Ectodermal cell (in vitro differentiated cells): ENCODE data around the gene TTLL10.
A peak's percentile ranks its signal among the peaks of the same experiment; 100 is the strongest.

Source experiments
- H3K27ac ChIP-seq: 2 replicates; pipeline ENCODE4 v1.7.0; 2013; ENCODE audit warnings: mild to moderate bottlenecking, low read depth, low read length; ENCODE audit not compliant: insufficient read depth, poor library complexity, severe bottlenecking
- H3K27me3 ChIP-seq: 2 replicates; pipeline ENCODE4 v1.7.0; 2013; ENCODE audit warnings: mild to moderate bottlenecking, low read length; ENCODE audit not compliant: insufficient read depth, control insufficient read depth, poor library complexity, severe bottlenecking
- H3K36me3 ChIP-seq: one replicate; pipeline ENCODE4 v1.7.0; 2013; ENCODE audit warnings: low read length; ENCODE audit not compliant: control insufficient read depth, insufficient read depth
- H3K4me1 ChIP-seq: one replicate; pipeline ENCODE4 v1.7.0; 2013; ENCODE audit warnings: low read length; ENCODE audit not compliant: control insufficient read depth, insufficient read depth
- H3K4me3 ChIP-seq: 2 replicates; pipeline ENCODE4 v1.7.0; 2013; ENCODE audit warnings: low read depth, low read length, control low read depth; ENCODE audit not compliant: insufficient read depth
- H3K9me3 ChIP-seq: 2 replicates; pipeline ENCODE4 v1.7.0; 2013; ENCODE audit warnings: mild to moderate bottlenecking, low read length, moderate library complexity; ENCODE audit not compliant: control insufficient read depth
- WGBS, 2 experiments: methylation state at CpG; one replicate each; pipeline ENCODE4 v1.1.7; 2013; ENCODE audit warnings: missing lambda C conversion rate in 2 of 2; 5-methylcytosine and 5-hydroxymethylcytosine counted together

TTLL10 gene

DNA sequence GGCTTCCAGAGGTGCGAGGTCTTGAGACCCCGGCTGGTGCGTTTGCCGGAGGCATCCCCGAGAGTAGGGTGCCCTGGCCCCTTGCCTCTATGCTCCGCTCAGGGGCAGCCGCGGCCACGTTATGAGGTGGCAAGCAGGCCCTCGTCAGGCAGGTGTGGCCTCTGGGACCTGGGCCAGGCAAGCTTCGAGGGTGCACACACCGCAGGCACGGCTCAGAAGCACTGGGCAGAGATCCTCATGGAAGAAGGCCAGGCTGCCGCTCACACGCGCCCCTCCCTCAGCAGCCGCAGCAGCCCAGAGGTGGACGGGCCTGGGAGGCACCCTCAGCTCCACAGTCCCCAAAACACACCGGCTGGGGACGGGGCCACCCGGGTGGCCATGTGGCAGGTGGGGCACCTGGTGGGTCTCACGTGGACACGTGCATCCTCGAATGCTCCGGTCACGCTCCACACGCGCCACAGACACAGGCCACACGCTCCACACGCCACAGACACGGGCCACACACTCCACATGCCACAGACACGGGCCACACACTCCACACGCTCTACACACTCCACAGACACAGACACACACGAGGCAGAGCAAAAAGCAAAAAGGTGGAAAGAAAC, 51.7 kb downstream of the TTLL10 start:
- Histone ChIP-seq H3K9me3 (no peaks in the 10 kb centered on the region), H3K4me3 (no peak overlapping the region), H3K27ac (no peak overlapping the region), H3K4me1 (no peaks in the 10 kb centered on the region), H3K36me3 (peaks cover 8% of the 10 kb centered on the region), H3K27me3 (no peaks in the 10 kb centered on the region)
- 95 to 96% methylated on average over 34 of the region's 34 CpGs for WGBS, 2 experiments

DNA sequence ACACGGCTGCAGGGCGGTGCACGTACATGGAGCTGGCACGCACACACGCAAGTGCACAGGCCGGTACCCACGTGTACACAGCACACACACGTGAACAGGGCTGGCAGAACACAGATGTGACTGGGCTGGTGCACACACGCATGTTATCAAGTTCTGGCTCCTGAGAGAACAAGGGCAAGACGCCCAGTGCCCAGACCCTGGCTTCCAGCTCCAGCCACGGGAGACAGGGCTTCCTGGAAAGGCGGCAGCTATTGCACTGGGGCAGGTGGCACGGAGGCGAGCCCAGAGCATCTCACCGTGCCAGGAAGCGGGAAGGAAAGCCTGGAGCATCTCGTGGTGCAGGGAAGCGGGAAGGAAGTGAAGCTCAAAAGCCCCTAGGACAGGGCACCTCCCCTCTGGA, 52.2 kb downstream of the TTLL10 start:
- peaks cover 8% of the 10 kb centered on the region for H3K36me3 ChIP-seq
- WGBS, 2 experiments = 95% methylated on average over 18 of the region's 18 CpGs

DNA sequence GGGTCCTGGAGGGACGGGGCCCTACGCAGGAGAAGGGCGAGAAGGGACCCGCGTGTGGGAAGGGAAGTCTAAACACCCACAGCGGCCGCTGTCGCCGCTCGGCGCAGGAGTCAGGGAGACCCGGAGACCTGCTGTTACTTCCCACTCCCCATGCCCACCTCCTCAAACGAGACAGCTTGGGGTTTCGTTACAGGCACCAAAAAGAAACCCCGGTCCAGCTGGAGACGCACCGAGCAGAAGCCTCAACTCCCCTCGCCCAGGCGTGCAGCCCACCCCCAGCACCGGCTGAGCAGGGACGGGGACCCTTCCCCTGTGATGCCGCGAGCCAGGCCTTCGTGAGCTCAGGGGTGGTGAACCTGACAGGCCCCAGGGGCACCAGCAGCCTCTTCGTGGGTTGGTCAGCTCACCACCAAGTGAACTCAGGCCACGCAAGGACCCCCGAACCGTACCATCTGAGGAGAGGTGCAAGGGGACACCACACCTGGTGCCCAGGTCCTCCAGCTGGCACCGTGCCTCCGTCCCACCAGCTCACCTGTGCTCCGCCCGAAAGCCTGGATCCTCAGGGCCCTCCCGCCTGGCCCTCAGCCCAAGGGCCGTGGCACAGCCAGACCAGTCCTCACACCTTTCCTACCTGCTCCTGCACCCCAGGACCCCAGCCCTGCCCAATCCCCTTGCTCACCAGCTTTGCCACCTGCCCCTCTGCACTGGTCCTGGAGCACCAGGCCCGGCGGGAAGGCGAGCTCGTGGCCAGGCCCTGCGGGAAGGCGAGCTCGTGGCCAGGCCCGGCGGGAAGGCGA, 53.1 kb downstream of the TTLL10 start:
- Histone ChIP-seq H3K4me3 (no peak overlapping the region), H3K27me3 (no peaks in the 10 kb centered on the region), H3K9me3 (no peaks in the 10 kb centered on the region), H3K27ac (no peak overlapping the region), H3K36me3 (peaks cover 6% of the 10 kb centered on the region), H3K4me1 (no peaks in the 10 kb centered on the region)
- 95 to 97% methylated on average over 44 of the region's 44 CpGs for WGBS, 2 experiments

More for the DNA sequence above, 52.2 kb downstream of the TTLL10 start:
- H3K27ac ChIP-seq = no peak overlapping the region
- H3K27me3 ChIP-seq = no peaks in the 10 kb centered on the region
- H3K4me1 ChIP-seq = no peaks in the 10 kb centered on the region
- no peaks in the 10 kb centered on the region for H3K9me3 ChIP-seq
- no peak overlapping the region for H3K4me3 ChIP-seq

DNA sequence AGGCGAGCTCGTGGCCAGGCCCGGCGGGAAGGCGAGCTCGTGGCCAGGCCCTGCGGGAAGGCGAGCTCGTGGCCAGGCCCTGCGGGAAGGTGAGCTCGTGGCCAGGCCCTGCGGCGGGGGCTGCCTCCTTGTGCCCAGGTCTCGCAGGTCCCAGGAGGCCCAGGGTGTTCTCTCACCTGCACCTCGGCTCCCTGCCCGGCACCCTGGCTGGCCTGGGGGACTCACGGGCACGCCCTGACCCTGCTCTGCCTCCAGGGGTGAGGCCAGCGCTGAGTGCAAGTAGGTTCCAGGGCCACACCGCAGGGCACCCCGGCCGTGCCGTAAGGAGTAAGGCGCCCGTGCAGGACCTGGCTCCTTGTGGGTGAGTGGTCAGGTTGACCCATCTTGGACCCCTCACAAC, 53.7 kb downstream of the TTLL10 start:
- Histone ChIP-seq H3K36me3 (peaks cover 6% of the 10 kb centered on the region), H3K27ac (no peak overlapping the region), H3K4me1 (no peaks in the 10 kb centered on the region), H3K27me3 (no peaks in the 10 kb centered on the region), H3K4me3 (no peak overlapping the region), H3K9me3 (no peaks in the 10 kb centered on the region)
- WGBS, 2 experiments = 95 to 96% methylated on average over 25 of the region's 25 CpGs

DNA sequence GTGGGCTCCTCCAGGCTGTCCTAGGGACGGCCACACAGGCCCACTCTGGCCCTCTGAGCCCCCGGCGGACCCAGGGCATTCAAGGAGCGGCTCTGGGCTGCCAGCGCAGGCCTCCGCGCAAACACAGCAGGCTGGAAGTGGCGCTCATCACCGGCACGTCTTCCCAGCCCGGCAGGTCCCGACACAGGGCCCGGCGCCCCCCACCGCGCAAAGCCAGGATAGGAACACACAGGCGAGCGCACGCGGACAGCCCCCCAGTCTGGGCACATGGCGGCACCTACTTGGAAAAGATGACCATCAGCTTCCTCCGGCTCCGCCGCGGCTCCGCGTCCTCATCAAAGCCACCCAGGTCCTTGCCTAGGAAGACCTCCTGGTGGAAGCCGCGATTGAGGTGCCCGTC, 54.5 kb downstream of the TTLL10 start:
- Histone ChIP-seq H3K36me3 (peaks cover 2% of the 10 kb centered on the region), H3K4me3 (no peak overlapping the region), H3K9me3 (no peaks in the 10 kb centered on the region), H3K27ac (no peak overlapping the region), H3K4me1 (peaks cover 5% of the 10 kb centered on the region), H3K27me3 (no peaks in the 10 kb centered on the region)
- 96% methylated on average over 30 of the region's 30 CpGs for WGBS, 2 experiments

DNA sequence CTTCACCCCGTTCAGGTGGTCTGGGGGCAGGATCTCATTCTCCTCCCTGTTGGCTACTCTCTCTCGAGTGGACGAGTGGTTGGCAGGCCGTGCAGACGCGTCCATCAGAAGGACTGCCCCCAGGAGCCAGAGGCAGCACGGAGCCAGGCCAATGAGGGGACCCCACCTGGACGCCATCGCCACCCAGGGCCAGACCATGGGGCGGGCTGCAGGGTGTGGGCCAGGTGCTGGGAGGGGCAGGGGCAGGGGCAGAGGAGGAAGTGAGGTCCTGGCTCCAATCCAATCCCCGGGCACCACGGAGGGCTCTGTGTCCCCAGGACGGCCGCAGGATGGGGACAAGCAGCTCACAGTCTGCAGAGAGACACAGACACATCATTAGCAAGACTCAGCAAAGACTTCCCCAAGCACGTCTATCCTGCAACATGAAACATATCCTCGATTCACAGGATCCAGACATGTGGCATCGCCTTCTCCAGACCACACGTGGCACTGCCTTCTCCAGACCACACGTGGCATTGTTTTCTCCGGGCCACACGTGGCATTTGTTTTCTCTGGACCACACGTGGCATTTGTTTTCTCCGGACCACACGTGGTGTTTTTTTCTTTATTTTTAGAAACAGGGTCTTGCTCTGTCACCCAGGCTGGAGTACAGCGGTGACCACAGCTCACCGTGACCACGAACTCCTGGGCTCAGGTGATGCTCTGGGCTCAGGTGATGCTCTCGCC, 55.1 kb downstream of the TTLL10 start:
- H3K4me1 ChIP-seq = peaks cover 8% of the 10 kb centered on the region
- no peaks in the 10 kb centered on the region for H3K27me3 ChIP-seq
- H3K9me3 ChIP-seq = no peaks in the 10 kb centered on the region
- H3K36me3 ChIP-seq = no peaks in the 10 kb centered on the region
- no peak overlapping the region for H3K4me3 ChIP-seq
- no peak overlapping the region for H3K27ac ChIP-seq
- WGBS, 2 experiments = 95 to 96% methylated on average over 28 of the region's 28 CpGs

DNA sequence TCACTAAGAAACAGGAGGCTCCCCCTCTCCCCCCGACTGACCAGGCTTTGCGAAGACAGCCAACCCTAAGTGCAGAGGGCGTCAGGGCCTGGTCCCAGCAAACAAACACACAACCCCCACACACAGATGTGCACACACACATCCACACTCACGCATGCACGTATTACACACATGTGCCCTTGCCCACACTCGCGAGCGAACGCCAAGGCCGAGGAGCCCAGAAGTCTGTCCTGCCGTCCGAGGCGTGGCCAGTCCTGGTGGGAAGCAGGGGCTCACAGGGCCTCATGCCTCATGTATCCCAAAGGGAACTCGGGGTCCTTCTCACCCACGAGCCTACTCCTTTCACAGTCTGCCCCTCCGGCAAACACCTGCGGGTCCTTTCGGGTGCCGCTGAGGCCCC, 56.1 kb downstream of the TTLL10 start:
- H3K27me3 ChIP-seq = no peaks in the 10 kb centered on the region
- peaks cover 8% of the 10 kb centered on the region for H3K4me1 ChIP-seq
- no peak overlapping the region for H3K4me3 ChIP-seq
- 95% methylated on average over 19 of the region's 19 CpGs for WGBS, 2 experiments
- H3K36me3 ChIP-seq = no peaks in the 10 kb centered on the region
- no peak overlapping the region for H3K27ac ChIP-seq
- H3K9me3 ChIP-seq = no peaks in the 10 kb centered on the region

DNA sequence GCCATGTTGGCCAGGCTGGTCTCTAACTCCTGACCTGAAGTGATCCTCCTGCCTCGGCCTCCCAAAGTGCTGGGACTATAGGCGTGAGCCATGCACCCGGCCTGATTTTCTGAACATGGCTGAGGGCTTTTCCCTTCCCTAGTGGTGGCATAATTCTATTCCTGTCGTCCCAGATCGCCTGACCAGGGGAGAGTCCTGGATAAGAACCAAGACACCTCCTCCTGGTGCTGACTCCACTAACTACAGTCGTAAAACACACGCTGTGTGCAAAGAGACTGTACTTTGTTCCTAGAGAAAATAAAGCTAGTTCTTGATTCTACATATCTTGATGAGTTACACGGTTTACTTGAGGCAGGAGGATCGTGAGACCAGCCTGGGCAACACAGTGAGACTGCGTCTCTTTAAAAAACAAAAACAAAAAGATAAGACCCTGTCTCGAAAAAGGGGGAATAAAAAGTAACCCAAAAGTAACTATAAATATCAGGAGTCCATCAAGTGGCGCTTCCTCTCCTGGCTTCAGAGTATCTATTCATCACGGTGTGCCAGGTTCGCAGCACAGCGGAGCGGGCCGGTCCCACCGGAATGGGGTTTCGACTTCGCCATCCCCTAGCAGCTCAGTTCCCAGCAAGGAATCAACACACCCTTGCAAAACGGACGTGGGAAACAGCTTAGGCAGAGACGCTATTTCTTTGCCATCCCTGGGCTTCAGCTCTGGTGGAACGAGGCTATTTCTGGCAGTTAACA, 57.1 kb downstream of the TTLL10 start:
- Histone ChIP-seq H3K27ac (no peak overlapping the region), H3K9me3 (no peaks in the 10 kb centered on the region), H3K4me3 (peak overlapping the region; percentile 85), H3K4me1 (peaks cover 8% of the 10 kb centered on the region), H3K36me3 (no peaks in the 10 kb centered on the region), H3K27me3 (no peaks in the 10 kb centered on the region)
- 37 to 39% methylated on average over 24 of the region's 24 CpGs for WGBS, 2 experiments

DNA sequence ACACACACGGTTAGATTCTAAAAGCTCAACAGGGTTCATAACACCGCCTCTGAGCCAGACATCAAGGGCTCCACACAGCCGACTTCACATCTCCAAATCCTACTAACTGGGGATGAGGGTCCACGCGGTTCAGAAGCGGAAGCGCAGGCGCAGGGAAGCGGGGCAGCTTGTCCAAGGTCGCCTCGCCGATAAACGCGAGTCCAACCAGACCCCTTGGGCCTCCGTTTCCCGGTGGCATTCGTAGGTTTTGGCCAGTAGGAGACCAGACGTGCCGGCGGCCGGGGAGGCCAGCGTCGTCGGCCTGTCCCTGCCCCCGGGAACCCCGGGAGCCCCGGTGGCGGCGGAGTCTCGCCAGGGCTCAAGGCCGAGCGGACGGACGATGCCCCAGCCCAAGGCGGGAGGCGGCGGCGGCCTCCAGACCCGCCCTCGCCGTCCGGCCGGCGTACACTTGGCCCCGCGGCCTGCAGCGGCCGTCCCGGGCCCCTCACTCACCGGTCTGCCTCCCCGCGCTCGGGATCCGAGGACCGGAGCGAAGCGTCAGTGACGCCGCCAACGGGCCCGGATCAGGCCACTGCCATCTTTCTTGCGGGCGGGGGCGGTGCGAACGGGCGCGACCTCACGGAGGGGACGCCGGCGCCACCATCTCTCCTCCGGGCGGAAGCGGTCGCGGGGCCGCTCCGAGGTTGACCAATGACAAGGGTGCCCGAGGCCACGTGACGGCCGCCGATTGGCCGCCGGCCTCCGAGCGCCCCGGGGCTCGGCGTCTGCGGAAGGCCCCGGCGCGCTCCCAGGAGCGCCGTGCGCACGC, 57.9 kb downstream of the TTLL10 start, which contains the start of gene SDF4:
SDF4 (minus strand) TSS at position 602 of the 808 bp plus-strand sequence. CDS start 3,229 bp downstream, outside the sequence.
- no peaks in the 10 kb centered on the region for H3K27me3 ChIP-seq
- no peaks in the 10 kb centered on the region for H3K9me3 ChIP-seq
- WGBS, 2 experiments = 0% methylated on average over 99 of the region's 99 CpGs
- peak within 1 kb of the TSS; percentile 85 for H3K4me3 ChIP-seq
- H3K4me1 ChIP-seq = peaks cover 9% of the 10 kb centered on the region
- no peaks in the 10 kb centered on the region for H3K36me3 ChIP-seq
- no peak within 1 kb of the TSS for H3K27ac ChIP-seq
